AG10803 (cell line): ENCODE results near the gene PLK5.

Source experiments
- DNase-seq: peaks from one replicate; pipeline ENCODE4 v3.0.0; 2010; ENCODE audit warnings: low read depth
- H3K4me3 ChIP-seq: 2 replicates; pipeline ENCODE4 v1.5.1; 2011; ENCODE audit warnings: mild to moderate bottlenecking, low read length, control low read depth
- TF ChIP-seq, protein P1 (sequence below): conservative IDR thresholded peaks from 2 replicates; pipeline ENCODE4 v1.5.1; 2011; ENCODE audit warnings: mild to moderate bottlenecking, low read length, control low read depth, inconsistent platforms

Gene PLK5

DNA sequence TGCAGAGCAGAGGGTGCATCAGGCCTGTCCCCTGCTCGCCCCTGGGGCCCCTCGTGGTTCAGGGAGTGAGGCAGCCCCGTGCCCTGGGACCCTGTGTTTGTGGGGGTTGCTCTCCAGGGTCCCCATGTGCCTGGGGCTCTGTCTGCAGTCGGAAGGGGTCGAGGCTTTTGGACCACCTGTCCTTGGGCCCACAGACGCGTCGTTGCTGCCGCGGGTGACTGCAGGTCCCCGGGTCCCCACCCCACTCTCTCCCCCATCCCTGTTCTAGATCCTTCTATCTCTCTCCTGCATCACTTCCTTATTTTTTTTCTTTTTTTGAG, 35.6 kb upstream of the PLK5 start:
- TF ChIP-seq, protein P1, sequence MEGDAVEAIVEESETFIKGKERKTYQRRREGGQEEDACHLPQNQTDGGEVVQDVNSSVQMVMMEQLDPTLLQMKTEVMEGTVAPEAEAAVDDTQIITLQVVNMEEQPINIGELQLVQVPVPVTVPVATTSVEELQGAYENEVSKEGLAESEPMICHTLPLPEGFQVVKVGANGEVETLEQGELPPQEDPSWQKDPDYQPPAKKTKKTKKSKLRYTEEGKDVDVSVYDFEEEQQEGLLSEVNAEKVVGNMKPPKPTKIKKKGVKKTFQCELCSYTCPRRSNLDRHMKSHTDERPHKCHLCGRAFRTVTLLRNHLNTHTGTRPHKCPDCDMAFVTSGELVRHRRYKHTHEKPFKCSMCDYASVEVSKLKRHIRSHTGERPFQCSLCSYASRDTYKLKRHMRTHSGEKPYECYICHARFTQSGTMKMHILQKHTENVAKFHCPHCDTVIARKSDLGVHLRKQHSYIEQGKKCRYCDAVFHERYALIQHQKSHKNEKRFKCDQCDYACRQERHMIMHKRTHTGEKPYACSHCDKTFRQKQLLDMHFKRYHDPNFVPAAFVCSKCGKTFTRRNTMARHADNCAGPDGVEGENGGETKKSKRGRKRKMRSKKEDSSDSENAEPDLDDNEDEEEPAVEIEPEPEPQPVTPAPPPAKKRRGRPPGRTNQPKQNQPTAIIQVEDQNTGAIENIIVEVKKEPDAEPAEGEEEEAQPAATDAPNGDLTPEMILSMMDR = no peak
- no peak for DNase-seq

DNA sequence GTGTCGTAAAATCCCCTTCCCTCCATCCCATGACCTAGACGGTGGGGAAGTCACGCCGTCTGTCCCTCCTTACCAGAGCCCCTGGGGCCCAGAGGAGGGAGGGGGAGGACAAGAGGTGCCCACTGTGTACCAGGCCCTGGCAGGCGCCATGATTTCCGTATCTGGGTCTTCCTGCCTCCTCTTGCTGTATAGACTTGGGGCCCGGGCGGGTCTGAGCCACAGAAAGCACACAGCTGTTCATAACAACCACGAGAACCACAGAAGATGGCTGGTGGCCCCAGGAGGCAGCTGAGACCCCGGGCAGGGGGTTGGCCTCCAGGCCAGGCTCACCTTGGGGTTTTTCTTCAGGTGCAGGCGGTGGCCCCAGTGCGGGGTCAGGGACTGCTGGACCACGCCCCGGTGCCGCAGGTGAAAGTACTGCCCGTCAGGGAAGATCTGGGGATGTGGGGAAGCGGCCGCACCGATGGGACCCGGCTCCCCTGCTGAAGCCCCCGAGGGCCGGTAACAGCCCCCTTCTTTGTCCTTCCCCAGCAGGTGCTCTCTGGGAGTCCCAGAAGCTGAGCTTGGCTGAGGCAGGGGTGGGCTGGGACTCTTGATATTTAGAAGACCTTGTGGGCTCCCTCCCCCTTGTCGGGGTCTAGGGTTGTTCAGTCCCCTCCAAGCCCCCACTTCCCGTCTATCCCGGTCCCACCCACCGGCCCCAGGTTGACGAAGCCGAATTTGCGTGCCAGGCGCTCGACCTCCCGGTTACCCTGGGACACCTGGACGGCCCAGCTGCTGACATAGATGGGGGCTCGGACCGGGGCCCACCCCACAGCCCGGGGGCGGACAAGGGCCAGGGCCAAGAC, 34.2 kb upstream of the PLK5 start:
- H3K4me3 ChIP-seq = peak overlapping the region; percentile 74
- TF ChIP-seq, protein P1 = no peak
- DNase-seq = no peak

More for the DNA sequence above, 35.6 kb upstream of the PLK5 start:
- no peak overlapping the region for H3K4me3 ChIP-seq

DNA sequence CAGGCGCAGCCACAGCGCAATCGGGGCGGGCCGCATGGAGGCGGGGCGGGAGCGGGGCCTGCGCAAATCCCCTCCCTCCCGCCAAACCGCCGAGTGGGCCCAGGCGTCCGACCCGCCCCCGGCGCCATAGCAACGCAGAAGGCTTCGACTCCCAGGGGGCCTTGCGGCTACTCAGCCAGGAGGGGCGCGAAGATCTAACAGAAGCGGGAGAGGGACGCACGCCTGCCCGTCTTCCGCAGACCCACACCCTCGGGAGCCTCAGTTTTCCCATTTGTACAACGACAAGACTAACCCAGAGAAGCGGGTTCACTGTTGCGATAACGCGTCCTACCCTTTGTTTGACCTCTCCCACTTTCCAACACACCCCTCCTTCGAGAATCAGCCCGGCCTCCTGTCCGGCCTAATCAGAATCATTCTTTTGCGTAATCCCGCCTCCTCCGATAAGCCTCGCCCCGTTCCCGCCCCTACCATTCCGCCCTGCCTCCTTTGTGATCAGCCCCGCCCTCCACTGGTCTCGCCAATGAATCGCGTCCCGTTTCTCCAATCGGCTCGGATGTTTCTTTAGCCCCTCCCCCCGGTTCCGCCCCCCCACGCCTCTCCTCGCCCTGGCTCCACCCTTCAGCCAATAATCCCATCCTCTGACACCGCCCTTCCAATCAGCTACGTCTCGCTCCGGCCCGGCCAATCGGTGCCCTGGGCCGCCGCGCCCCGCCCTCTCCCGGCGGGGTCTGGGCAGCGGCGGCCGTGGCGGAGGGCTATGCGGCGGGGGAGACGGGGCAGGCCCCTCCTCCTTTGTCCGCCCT, 33.4 kb upstream of the PLK5 start, which contains the start of gene PCSK4:
TSS of gene PCSK4 (minus strand) at position 40 of the 803 bp plus-strand sequence. CDS start at position 36, 4 bp downstream.
- DNase-seq = peak; percentile 98
- TF ChIP-seq, protein P1 = no peak
- peak within 1 kb of the TSS; percentile 74 for H3K4me3 ChIP-seq

DNA sequence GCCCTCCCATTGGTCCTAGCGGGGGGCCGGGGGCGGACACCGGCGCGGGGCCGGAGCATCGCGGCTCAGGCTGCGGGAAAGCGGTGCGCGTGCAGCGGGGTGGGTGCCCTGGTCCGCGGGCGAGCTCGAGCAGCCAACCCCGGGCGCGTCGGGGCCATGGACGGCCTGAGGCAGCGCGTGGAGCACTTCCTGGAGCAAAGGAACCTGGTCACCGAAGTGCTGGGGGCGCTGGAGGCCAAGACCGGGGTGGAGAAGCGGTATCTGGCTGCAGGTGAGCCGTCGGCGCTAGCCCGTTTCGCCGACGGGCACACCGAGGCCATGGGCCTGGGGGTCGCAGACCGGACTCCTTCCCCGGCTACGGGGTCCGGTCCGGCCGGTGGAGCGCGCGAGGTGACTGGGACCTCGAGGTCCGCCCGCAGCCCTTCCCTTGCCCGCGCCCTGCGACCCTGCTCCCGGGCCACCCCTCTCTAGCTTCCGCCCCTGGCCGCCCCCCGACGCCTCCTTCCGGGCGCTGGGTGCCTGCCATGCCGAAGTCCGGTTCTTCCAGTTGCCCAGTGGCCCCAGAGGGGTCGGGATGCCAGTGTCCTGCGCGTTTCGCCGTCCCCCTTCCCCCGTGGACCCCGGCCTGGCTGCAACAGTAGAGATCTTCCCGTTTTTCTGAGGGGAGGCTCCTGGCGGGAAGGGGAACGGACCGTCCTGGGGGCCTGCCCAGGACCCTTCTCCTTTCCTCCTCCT, 32.6 kb upstream of the PLK5 start, which contains the start of gene REEP6:
TSS of gene REEP6 (plus strand) at position 68 of the 735 bp plus-strand sequence. CDS start at position 157, 89 bp downstream.
- peak within 1 kb of the TSS; percentile 74 for H3K4me3 ChIP-seq
- no peak for DNase-seq
- TF ChIP-seq, protein P1 = no peak

DNA sequence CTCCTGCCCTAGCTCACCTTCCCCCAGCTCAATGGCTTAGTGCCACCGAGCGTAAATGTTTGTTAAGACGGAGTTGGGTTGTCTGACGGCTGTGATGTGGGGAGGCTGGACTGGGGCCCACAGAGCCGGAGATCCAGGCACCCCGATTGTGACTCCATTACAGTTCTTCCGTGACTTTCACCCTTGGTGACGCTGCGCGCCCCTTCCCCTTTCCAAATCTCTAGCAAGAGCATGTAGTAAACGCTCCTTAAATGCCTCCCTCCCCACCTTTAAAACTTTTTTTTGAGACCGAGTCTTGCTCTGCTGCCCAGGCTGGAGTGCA, 32.1 kb upstream of the PLK5 start:
- TF ChIP-seq, protein P1 = no peak
- H3K4me3 ChIP-seq = no peak overlapping the region
- DNase-seq = no peak

DNA sequence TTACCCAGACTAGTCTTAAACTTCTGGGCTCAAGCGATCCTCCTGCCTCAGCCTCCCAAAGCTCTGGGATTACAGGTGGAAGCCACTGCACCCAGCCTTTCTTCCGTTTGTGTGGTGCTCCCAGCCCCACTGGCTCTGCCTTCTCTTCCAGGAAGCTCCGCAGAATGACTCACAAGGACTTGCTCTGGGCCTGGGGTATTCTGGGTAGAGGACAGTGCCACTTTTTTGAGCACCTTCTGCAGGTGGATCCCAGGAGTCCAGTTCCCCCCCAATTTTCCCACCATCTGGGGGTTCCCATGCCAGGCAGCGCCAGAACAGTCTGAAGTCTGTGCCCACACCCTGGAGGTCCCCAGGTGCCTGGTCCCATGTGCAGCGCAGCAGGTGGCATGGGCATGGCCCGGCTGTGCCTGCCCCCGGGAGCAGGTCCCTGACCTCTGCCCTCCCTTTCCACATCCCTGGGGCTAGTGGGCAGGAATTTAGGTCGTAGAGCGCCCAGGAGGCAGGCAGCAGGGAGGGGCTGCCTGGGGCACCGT, 31.3 kb upstream of the PLK5 start:
- TF ChIP-seq, protein P1 = no peak
- H3K4me3 ChIP-seq = no peak overlapping the region
- no peak for DNase-seq
